Ovary (tissue), 9 donors: Measurements from ENCODE around the gene DNAJC18. TPM values are rescaled to one million over a fixed set of nuclear protein-coding genes. Genes with fewer than 3 reads are reported as not detected.

ENCODE experiments used
- DNase-seq, 5 donors: peaks; one replicate each; pipeline ENCODE4 v3.0.0-alpha.2; 2019 to 2020
- H3K27ac ChIP-seq, 2 donors: fragments of 200-600 bp; one replicate each; pipeline versions ENCODE4 v1.5.1 to v1.8.0; 2019 to 2022
- H3K27me3 ChIP-seq: fragments of 200-600 bp; one replicate; pipeline ENCODE4 v1.8.0; 2022
- H3K36me3 ChIP-seq: fragments of 200-600 bp; sonication (generic); one replicate; pipeline ENCODE4 v1.5.1; 2019
- H3K4me1 ChIP-seq: one replicate; pipeline ENCODE4 v1.8.1; 2013; ENCODE audit warnings: mild to moderate bottlenecking, moderate library complexity; ENCODE audit not compliant: insufficient read depth
- H3K4me3 ChIP-seq: fragments of 200-600 bp; sonication (generic); one replicate; pipeline ENCODE4 v1.5.1; 2017
- H3K9me3 ChIP-seq, 2 donors: fragments of 200-600 bp in 1 of 2; sonication (generic) in 1 of 2; one replicate each; pipeline versions ENCODE4 v1.5.1 to v1.8.1; 2013 to 2019; ENCODE audit warnings: mild to moderate bottlenecking in 1 of 2, moderate library complexity in 1 of 2
- EP300 ChIP-seq: sonication (generic); formaldehyde crosslinking; IDR thresholded peaks from one replicate; pipeline ENCODE4 v1.6.1; 2017; ENCODE audit warnings: antibody characterized with exemption
- POLR2A ChIP-seq: fragments of 450-650 bp; IDR thresholded peaks from one replicate; pipeline ENCODE4 v1.6.1; 2017; ENCODE audit warnings: antibody characterized with exemption, mild to moderate bottlenecking, moderate library complexity
- WGBS, 3 donors: extraction: QIAGEN DNeasy Blood & Tissue Kit in 1 of 3; methylation state at CpG; one replicate each; pipeline versions ENCODE4 v1.1.5 to v1.1.7; 2013 to 2017; 5-methylcytosine and 5-hydroxymethylcytosine counted together
- intact Hi-C, 4 donors: fragments of 100-400 bp; cut with DNase I; formaldehyde crosslinking; loops; one replicate each; pipeline versions ENCODE4 v1.11.0 to v1.15.1; 2022 to 2023
- polyA plus RNA-seq, 2 donors: library from polyadenylated mRNA; stranded (reverse); fragments of 200-250 nt in 1 of 2; fragments of 350-450 nt in 1 of 2; fragmentation: Illumina TruSeq in 1 of 2; extraction: RNeasy Lipid Tissue Mini Kit (QIAGEN cat#74804) in 1 of 2; gene quantifications; one replicate each; pipeline ENCODE4 v1.2.3, GENCODE V29; 2013 to 2014
- total RNA-seq, 7 donors: library from RNA; depleted of rRNA in 2 of 7; stranded (reverse); fragments of >200 nt in 2 of 7; fragmentation: NEBNext Ultra II Directional in 3 of 7; extraction: Animal tissue kit (Norgen Biotek cat#: 25700) in 3 of 7; gene quantifications; one replicate each; pipeline versions ENCODE4 v1.1.0 to v1.2.4, GENCODE V29; 2016 to 2023
- TF ChIP-seq, protein P1 (sequence below), 3 donors: fragments of 450-650 bp in 2 of 3; fragments of 200-600 bp in 1 of 3; IDR thresholded peaks; one replicate each; pipeline versions ENCODE4 v1.5.1 to v1.8.0; 2016 to 2022; ENCODE audit warnings: antibody characterized with exemption in 3 of 3, mild to moderate bottlenecking in 1 of 3
- donor health status: DM: no; HTN: no; CAD: no; lungs with moderate emphysema.
- donor health status: DM: no; HTN: no; CAD: no.
- donor health status: Bipolar disorder and iron deficiency.
- donor health status: DM: yes; HTN: yes; CAD: no.
- donor health status: DM: no; HTN: no; CAD: no.
- donor health status: DM: yes; HTN: yes; CAD: no.

DNAJC18 gene
- total and polyA plus RNA-seq, 9 donors, result 5.2 to 35.6 (median 22.4) TPM

DNA sequence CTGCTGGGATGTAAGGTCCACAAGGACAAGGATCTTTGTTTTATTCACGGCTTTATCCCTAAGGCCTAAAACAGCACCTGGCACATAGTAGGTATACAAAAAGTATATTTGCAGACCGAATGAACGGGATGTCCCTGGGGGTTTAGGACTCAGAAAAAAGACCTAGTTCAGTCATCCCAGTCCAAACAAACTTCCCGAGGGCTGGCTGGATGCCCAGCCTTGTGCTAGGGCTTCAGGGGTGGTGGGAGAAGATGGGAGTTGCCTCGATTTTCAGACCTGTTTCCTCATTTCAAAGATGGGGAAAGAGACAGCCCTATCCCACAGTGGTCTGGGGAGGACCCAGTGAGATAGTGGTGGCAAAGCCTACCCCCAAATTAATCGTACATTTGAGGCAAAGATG, 41.4 kb downstream of the DNAJC18 start:
- Histone ChIP-seq H3K4me1 (peaks cover 9% of the 10 kb centered on the region), H3K36me3 (no peaks in the 10 kb centered on the region), H3K9me3 (no peaks in the 10 kb centered on the region), H3K27me3 (peaks cover 5% of the 10 kb centered on the region), H3K27ac (no peak overlapping the region), H3K4me3 (no peak overlapping the region)
- DNase-seq, result no peak
- intact Hi-C loops, result no loop called here
- TF ChIP-seq POLR2A (no peak), EP300 (no peak)
- TF ChIP-seq, protein P1, sequence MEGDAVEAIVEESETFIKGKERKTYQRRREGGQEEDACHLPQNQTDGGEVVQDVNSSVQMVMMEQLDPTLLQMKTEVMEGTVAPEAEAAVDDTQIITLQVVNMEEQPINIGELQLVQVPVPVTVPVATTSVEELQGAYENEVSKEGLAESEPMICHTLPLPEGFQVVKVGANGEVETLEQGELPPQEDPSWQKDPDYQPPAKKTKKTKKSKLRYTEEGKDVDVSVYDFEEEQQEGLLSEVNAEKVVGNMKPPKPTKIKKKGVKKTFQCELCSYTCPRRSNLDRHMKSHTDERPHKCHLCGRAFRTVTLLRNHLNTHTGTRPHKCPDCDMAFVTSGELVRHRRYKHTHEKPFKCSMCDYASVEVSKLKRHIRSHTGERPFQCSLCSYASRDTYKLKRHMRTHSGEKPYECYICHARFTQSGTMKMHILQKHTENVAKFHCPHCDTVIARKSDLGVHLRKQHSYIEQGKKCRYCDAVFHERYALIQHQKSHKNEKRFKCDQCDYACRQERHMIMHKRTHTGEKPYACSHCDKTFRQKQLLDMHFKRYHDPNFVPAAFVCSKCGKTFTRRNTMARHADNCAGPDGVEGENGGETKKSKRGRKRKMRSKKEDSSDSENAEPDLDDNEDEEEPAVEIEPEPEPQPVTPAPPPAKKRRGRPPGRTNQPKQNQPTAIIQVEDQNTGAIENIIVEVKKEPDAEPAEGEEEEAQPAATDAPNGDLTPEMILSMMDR (IDR thresholded peaks at IDR 0.05), result no peak
- 38 to 40% (median 38%) methylated on average over 6 of the region's 6 CpGs for WGBS, 3 donors

DNA sequence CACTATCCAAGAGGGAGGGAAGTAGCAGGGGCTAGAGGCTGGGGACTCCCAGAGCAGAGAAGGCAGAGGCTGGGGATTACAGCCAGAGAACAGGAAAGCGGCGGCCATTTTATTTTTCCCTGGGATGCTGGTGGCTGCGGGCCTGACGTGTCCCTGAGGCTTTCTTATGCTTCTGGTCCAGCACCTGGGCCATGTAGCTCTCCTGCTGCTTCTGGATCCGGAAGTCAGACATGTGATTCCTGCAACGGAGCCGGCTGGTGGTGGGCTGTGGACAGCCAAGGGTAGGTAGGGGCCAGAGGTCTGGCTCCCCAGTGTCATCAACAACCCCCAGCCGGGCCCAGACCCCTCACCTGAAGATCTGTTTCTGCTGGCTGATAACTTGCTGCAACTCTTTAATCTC, 42.6 kb downstream of the DNAJC18 start:
- Histone ChIP-seq H3K27me3 (peaks cover 5% of the 10 kb centered on the region), H3K4me1 (peaks cover 9% of the 10 kb centered on the region), H3K4me3 (no peak overlapping the region), H3K9me3 (no peaks in the 10 kb centered on the region), H3K36me3 (no peaks in the 10 kb centered on the region), H3K27ac (no peak overlapping the region)
- DNase-seq, result peak in 1 of 5 donors; percentile 29
- intact Hi-C loops, result no loop called here
- 89 to 93% (median 89%) methylated on average over 8 of the region's 8 CpGs for WGBS, 3 donors
- no peak for TF ChIP-seq EP300
- no peak for TF ChIP-seq POLR2A
- TF ChIP-seq, protein P1 (IDR thresholded peaks at IDR 0.05), result no peak

DNA sequence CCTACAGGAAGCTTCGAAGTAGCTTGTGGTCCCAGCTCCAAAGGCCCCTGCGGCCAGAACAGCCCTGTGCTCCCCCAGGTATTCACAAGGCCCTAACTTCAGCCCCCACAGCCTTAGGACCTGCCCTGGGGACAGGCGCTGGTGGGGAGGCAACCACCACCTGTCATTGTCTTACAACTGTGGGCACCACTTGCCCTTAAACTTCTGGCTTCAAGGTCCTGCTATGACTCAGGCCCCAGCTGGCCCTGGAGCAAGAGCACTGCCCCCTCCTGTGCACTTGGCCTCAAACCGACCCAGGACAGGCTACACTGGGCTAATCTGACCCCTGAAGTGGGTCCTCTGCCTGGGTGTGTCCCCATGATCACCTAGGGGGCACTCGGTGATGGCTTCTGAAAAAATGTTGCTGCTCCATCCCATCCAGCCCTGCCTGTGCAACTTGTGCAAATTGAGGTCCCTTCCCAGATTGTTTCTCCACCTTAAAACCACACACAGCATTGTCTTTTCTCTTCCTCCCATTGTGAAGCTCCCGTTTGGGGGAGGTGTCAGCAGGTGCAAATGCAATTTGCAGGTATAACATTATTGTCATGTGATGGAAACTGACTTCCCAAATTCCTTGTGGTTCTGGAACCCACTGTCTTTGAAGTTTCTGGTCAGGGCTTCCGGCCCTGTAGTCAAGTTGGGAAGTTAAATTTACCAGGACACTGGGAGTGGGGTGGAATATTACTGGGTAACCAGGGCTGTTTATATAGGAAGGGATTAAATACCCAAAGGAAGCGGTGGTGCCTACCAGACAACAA, 43.3 kb downstream of the DNAJC18 start:
- intact Hi-C loops, result no loop called here
- no peak for DNase-seq
- 77 to 85% (median 83%) methylated on average over 8 of the region's 8 CpGs for WGBS, 3 donors

DNA sequence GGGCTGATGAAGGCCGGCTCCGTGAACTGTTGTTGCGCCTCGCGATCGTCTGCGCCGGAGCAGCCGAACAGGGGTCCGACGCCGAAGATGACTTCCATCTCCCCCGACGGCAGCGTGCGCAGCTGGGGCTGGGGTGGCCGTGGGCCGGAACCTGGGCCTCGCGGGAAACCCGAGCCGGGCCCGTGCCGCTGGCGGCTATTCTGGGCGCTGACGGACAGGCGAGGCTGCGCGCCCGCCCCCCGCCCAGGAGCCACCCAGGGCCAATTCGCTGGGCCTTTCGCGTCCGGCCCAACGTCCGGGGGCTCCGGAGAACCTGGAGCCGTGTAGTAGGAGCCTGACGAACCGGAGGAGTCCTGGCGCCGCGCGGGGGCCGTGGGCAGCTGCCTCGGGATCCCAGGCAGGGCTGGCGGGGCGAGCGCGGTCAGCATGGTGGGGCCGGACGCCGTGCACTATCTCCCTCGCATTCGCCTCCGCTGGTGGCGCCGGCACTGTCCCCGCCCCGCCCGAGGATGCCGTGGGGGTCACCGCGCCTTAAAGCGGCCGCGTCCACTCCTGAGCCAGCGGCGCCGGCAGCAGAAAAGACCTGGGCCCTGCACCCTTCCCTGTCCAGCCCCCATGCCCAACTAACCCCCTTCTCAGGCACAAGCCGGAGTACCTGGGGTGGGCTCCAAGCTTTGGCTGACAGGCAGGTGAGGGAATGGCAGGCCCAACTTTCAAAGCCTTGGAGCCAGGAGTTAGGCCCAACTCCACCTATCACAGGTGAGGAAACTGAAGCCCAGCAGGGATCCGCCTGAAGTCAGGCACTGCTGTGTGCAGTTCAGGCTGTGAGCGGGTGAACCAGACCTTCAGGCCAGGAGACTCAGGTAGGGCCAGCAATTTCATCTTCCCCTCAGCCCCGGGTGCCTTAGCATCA, 44.4 kb downstream of the DNAJC18 start, which contains the start of gene PROB1:
Gene PROB1 (minus strand): TSS at position 451 of the 913 bp plus-strand sequence. CDS start 23 bp downstream, at position 428.
- peak within 1 kb of the TSS; percentile 17 to 21 for H3K27ac ChIP-seq
- 6 to 23% (median 8%) methylated on average over 43 to 76 of the region's 76 CpGs for WGBS, 3 donors
- intact Hi-C loops, result no loop called here
- peaks cover 9% of the 10 kb centered on the region for H3K4me1 ChIP-seq
- TF ChIP-seq POLR2A (no peak), EP300 (no peak)
- TF ChIP-seq, protein P1 (IDR thresholded peaks at IDR 0.05), result no peak
- no peak for DNase-seq
- no peaks in the 10 kb centered on the region for H3K36me3 ChIP-seq
- H3K27me3 ChIP-seq, result peaks cover 5% of the 10 kb centered on the region
- peak within 1 kb of the TSS; percentile 35 for H3K4me3 ChIP-seq
- H3K9me3 ChIP-seq, result no peaks in the 10 kb centered on the region

More for the DNA sequence above, 43.3 kb downstream of the DNAJC18 start:
- H3K36me3 ChIP-seq, result no peaks in the 10 kb centered on the region
- no peak overlapping the region for H3K4me3 ChIP-seq
- H3K9me3 ChIP-seq, result no peaks in the 10 kb centered on the region
- peaks cover 9% of the 10 kb centered on the region for H3K4me1 ChIP-seq
- no peak for TF ChIP-seq POLR2A
- TF ChIP-seq, protein P1 (IDR thresholded peaks at IDR 0.05), result no peak
- no peak for TF ChIP-seq EP300
- peaks cover 5% of the 10 kb centered on the region for H3K27me3 ChIP-seq
- no peak overlapping the region for H3K27ac ChIP-seq
